ENCODE measurements around the gene DAGLA. TPM values are rescaled to one million over a fixed set of nuclear protein-coding genes. Genes with fewer than 3 reads are reported as not detected.

Gene DAGLA
- total and polyA plus RNA-seq, 2 of the 13 experiments (the other 11 are each of a cell fraction or from before 2014, with no cell fraction given) = 2.6 to 3.9 TPM

- POLR2A ChIA-PET = no interaction called here
These were observed 4.9 kb downstream of the DAGLA start for GRCh38 chr11:61684870-61685616.

GRCh38 chr11:61685617-61685967 lies 5.4 kb downstream of the DAGLA start:
- FAIRE-seq (no peak), DNase-seq (ENCODE audit: low spot score) (no peak), ATAC-seq (no peak)
- no peaks in the 10 kb centered on the region; a peak in 2 of 5 replicates for H3K36me3 ChIP-seq (replicated peaks in 1 of 2; ENCODE audit: control insufficient read depth in 1 of 2, insufficient read depth in 2 of 2, low read length in 2 of 2)
- no peak overlapping the region for H3K9ac ChIP-seq (ENCODE audit: insufficient read depth, low read depth, low read length)
- in situ Hi-C loops (cut with HindIII; ENCODE audit: extremely low pct_ligation_motif_present, low pct_unique_long_range_greater_than_20kb) (no loop called here), intact Hi-C loops (cut with micrococcal nuclease; ENCODE audit: unreplicated experiment) (no loop called here)
- H3K4me1 ChIP-seq (ENCODE audit: insufficient read depth, low read length) = peaks cover 74% of the 10 kb centered on the region
- 93% methylated on average over 9 of the region's 9 CpGs for WGBS (ENCODE audit: low lambda C conversion rate)
- BruUV-seq (replicated peaks) = no TSS peak
- H3K4me2 ChIP-seq (ENCODE audit: low read depth, low read length) = no peak overlapping the region
- no peaks in the 10 kb centered on the region for H3K27me3 ChIP-seq (ENCODE audit: control insufficient read depth in 1 of 2, insufficient read depth in 2 of 2, low read length in 2 of 2)
- H3K4me3 ChIP-seq (replicated peaks in 1 of 3; ENCODE audit: insufficient read depth in 1 of 3, low read depth in 2 of 3, low read length in 3 of 3) = no peak overlapping the region
- H4K20me1 ChIP-seq (ENCODE audit: insufficient read depth, low read length) = no peaks in the 10 kb centered on the region
- ChIA-PET CTCF (ENCODE audit: low intra/inter-chr PET ratio, low total read pairs) (no interaction called here), POLR2A (no interaction called here)
- H3K79me2 ChIP-seq (ENCODE audit: insufficient read depth, low read length) = peaks cover 66% of the 10 kb centered on the region
- H3K9me3 ChIP-seq (ENCODE audit: low read length) = no peaks in the 10 kb centered on the region
- no peak overlapping the region for H2AFZ ChIP-seq (ENCODE audit: low read length)
- H3K27ac ChIP-seq (ENCODE audit: extremely low read length, insufficient read depth, low read length) = no peak overlapping the region
- no peak for TF ChIP-seq ZBTB7A (CRISPR knock-in tag; IDR thresholded peaks at IDR 0.05)
- TF ChIP-seq STAT6 (CRISPR knock-in tag; IDR thresholded peaks at IDR 0.05; ENCODE audit: borderline replicate concordance) = no peak
- TF ChIP-seq, protein P1, sequence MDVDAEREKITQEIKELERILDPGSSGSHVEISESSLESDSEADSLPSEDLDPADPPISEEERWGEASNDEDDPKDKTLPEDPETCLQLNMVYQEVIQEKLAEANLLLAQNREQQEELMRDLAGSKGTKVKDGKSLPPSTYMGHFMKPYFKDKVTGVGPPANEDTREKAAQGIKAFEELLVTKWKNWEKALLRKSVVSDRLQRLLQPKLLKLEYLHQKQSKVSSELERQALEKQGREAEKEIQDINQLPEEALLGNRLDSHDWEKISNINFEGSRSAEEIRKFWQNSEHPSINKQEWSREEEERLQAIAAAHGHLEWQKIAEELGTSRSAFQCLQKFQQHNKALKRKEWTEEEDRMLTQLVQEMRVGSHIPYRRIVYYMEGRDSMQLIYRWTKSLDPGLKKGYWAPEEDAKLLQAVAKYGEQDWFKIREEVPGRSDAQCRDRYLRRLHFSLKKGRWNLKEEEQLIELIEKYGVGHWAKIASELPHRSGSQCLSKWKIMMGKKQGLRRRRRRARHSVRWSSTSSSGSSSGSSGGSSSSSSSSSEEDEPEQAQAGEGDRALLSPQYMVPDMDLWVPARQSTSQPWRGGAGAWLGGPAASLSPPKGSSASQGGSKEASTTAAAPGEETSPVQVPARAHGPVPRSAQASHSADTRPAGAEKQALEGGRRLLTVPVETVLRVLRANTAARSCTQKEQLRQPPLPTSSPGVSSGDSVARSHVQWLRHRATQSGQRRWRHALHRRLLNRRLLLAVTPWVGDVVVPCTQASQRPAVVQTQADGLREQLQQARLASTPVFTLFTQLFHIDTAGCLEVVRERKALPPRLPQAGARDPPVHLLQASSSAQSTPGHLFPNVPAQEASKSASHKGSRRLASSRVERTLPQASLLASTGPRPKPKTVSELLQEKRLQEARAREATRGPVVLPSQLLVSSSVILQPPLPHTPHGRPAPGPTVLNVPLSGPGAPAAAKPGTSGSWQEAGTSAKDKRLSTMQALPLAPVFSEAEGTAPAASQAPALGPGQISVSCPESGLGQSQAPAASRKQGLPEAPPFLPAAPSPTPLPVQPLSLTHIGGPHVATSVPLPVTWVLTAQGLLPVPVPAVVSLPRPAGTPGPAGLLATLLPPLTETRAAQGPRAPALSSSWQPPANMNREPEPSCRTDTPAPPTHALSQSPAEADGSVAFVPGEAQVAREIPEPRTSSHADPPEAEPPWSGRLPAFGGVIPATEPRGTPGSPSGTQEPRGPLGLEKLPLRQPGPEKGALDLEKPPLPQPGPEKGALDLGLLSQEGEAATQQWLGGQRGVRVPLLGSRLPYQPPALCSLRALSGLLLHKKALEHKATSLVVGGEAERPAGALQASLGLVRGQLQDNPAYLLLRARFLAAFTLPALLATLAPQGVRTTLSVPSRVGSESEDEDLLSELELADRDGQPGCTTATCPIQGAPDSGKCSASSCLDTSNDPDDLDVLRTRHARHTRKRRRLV (CRISPR knock-in tag; IDR thresholded peaks at IDR 0.05) = no peak
- no peak for TF ChIP-seq RCOR2 (CRISPR knock-in tag; IDR thresholded peaks at IDR 0.05)
- no peak for TF ChIP-seq DNMT1 (CRISPR knock-in tag; IDR thresholded peaks at IDR 0.05)
- no peak for TF ChIP-seq ISL2 (CRISPR knock-in tag; IDR thresholded peaks at IDR 0.05)
- TF ChIP-seq RFX1 (IDR thresholded peaks at IDR 0.05) = no peak
- TF ChIP-seq ZNF235 (CRISPR knock-in tag; IDR thresholded peaks at IDR 0.05; ENCODE audit: borderline replicate concordance) = no peak
- no peak for TF ChIP-seq MED1 (CRISPR knock-in tag; IDR thresholded peaks at IDR 0.05)
- TF ChIP-seq RELA (CRISPR knock-in tag; IDR thresholded peaks at IDR 0.05) = no peak

More at GRCh38 chr11:61684870-61685616, 4.9 kb downstream of the DAGLA start:
- FAIRE-seq = no peak
- peak; percentile 83 for TF ChIP-seq ZNF629 (CRISPR knock-in tag; conservative IDR thresholded peaks at IDR 0.05)
- no peak for TF ChIP-seq NBN (conservative IDR thresholded peaks at IDR 0.05)
- WGBS (ENCODE audit: low lambda C conversion rate) = 98% methylated on average over 13 of the region's 14 CpGs
- Histone ChIP-seq H3K9me3 (ENCODE audit: low read length) (no peaks in the 10 kb centered on the region), H4K20me1 (ENCODE audit: insufficient read depth, low read length) (no peaks in the 10 kb centered on the region), H3K4me1 (ENCODE audit: insufficient read depth, low read length) (peaks cover 75% of the 10 kb centered on the region), H3K9ac (ENCODE audit: insufficient read depth, low read depth, low read length) (no peak overlapping the region), H3K27me3 (ENCODE audit: control insufficient read depth in 1 of 2, insufficient read depth in 2 of 2, low read length in 2 of 2) (no peaks in the 10 kb centered on the region), H3K4me2 (ENCODE audit: low read depth, low read length) (peak overlapping the region; percentile 100), H3K4me3 (replicated peaks in 1 of 3; ENCODE audit: insufficient read depth in 1 of 3, low read depth in 2 of 3, low read length in 3 of 3) (no peak overlapping the region; a peak in 1 of 6 replicates), H3K36me3 (replicated peaks in 1 of 2; ENCODE audit: control insufficient read depth in 1 of 2, insufficient read depth in 2 of 2, low read length in 2 of 2) (no peaks in the 10 kb centered on the region; a peak in 1 of 5 replicates), H3K79me2 (ENCODE audit: insufficient read depth, low read length) (peaks cover 62% of the 10 kb centered on the region), H2AFZ (ENCODE audit: low read length) (no peak overlapping the region), H3K27ac (ENCODE audit: extremely low read length, insufficient read depth, low read length) (no peak overlapping the region)
- in situ Hi-C loops (cut with HindIII; ENCODE audit: extremely low pct_ligation_motif_present, low pct_unique_long_range_greater_than_20kb) (loop anchor here (5.0 kb wide), 1 partner anchor 47 kb away; no protein-coding TSS in a partner anchor), intact Hi-C loops (cut with micrococcal nuclease; ENCODE audit: unreplicated experiment) (no loop called here)
- no peak for DNase-seq (ENCODE audit: low spot score)
- CTCF ChIA-PET (ENCODE audit: low intra/inter-chr PET ratio, low total read pairs) = no interaction called here
- no TSS peak for BruUV-seq (replicated peaks)
- ATAC-seq = no peak
